Endothelial cell of umbilical vein (primary cell): ENCODE results near the gene CDCA3. TPM values are rescaled to one million over a fixed set of nuclear protein-coding genes. Genes with fewer than 3 reads are reported as not detected.

ENCODE experiments used
- BruUV-seq: library from RNA; stranded (reverse); fragments of 400-500 nt; replicated peaks from 2 replicates; lab custom pipeline; 2021; lab: Mats Ljungman, UMichigan
- CTCF ChIA-PET: fragments of 300-600, 350-600 bp; sonication (Branson Sonifier 250); formaldehyde crosslinking; loops from one replicate; lab custom pipeline; 2021; ENCODE audit warnings: antibody characterized with exemption, inconsistent platforms; lab: Charles Lee
- POLR2A ChIA-PET: fragments of 300-600, 350-600 bp; sonication (Branson Sonifier 250); formaldehyde crosslinking; loops from one replicate; lab custom pipeline; 2021; ENCODE audit warnings: antibody characterized with exemption, inconsistent platforms; lab: Charles Lee
- DNase-seq: peaks from one replicate; pipeline ENCODE4 v3.0.0-alpha.2; 2011; ENCODE audit warnings: low read depth, low spot score
- FAIRE-seq: peaks from 2 replicates; lab custom pipeline; 2011; peaks lifted over from hg19 to GRCh38; lab: Jason Lieb, UNC
- H2AFZ ChIP-seq: 2 replicates; pipeline ENCODE4 v1.6.0; 2012; ENCODE audit warnings: low read depth, low read length, control low read depth, inconsistent platforms
- H3K27ac ChIP-seq: 2 replicates; pipeline ENCODE4 v1.5.1; 2011; ENCODE audit warnings: low read depth, mild to moderate bottlenecking, control low read depth, low read length, moderate library complexity; ENCODE audit not compliant: insufficient read depth
- H3K27me3 ChIP-seq, 2 experiments: 2 replicates each; pipeline versions ENCODE4 v1.6.0 to v1.6.1; 2011; ENCODE audit warnings: low read length in 2 of 2, mixed read lengths in 1 of 2; ENCODE audit not compliant: control insufficient read depth in 2 of 2, insufficient read depth in 2 of 2
- H3K36me3 ChIP-seq, 2 experiments: 2 replicates in 1 of 2; 3 replicates in 1 of 2; pipeline ENCODE4 v1.5.1; 2011; ENCODE audit warnings: low read length in 2 of 2, mild to moderate bottlenecking in 1 of 2, moderate library complexity in 1 of 2; ENCODE audit not compliant: control insufficient read depth in 2 of 2, insufficient read depth in 2 of 2; ENCODE audit errors: extremely low read depth in 1 of 2
- H3K4me1 ChIP-seq: 3 replicates; pipeline ENCODE4 v1.5.1; 2011; ENCODE audit warnings: mild to moderate bottlenecking, low read length; ENCODE audit not compliant: control insufficient read depth, insufficient read depth; ENCODE audit errors: extremely low read depth
- H3K4me2 ChIP-seq: 2 replicates; pipeline ENCODE4 v1.6.1; 2011; ENCODE audit warnings: low read length, control low read depth, mixed read lengths; ENCODE audit not compliant: insufficient read depth
- H3K4me3 ChIP-seq, 3 experiments: fragments of 200-600 bp in 1 of 3; sonication (generic), shearing (Covaris generic) in 1 of 3; replicated peaks in 1 of 3; 2 replicates each; pipeline ENCODE4 v1.5.1; 2011 to 2016; ENCODE audit warnings: control low read depth in 3 of 3, low read length in 3 of 3, mild to moderate bottlenecking in 2 of 3, inconsistent platforms in 1 of 3, low read depth in 1 of 3, moderate library complexity in 1 of 3; ENCODE audit not compliant: insufficient read depth in 1 of 3
- H3K79me2 ChIP-seq: 2 replicates; pipeline ENCODE4 v1.6.0; 2012; ENCODE audit warnings: low read length, inconsistent platforms; ENCODE audit not compliant: control insufficient read depth, insufficient read depth
- H3K9ac ChIP-seq: replicated peaks from 2 replicates; pipeline ENCODE3; 2011; ENCODE audit warnings: low read length, control low read depth; ENCODE audit not compliant: insufficient read depth; ENCODE audit errors: extremely low read depth
- H3K9me1 ChIP-seq: replicated peaks from 3 replicates; pipeline ENCODE4 v1.6.0; 2011; ENCODE audit warnings: mild to moderate bottlenecking, low read length; ENCODE audit not compliant: control insufficient read depth, insufficient read depth; ENCODE audit errors: extremely low read depth
- H3K9me3 ChIP-seq: replicated peaks from 2 replicates; pipeline ENCODE4 v1.5.1; 2012; ENCODE audit warnings: low read length, inconsistent platforms; ENCODE audit not compliant: control insufficient read depth, insufficient read depth
- H4K20me1 ChIP-seq: replicated peaks from 2 replicates; pipeline ENCODE3; 2011; ENCODE audit warnings: mild to moderate bottlenecking, low read length; ENCODE audit not compliant: control insufficient read depth, insufficient read depth; ENCODE audit errors: extremely low read depth
- EZH2 ChIP-seq: IDR thresholded peaks from 2 replicates; pipeline ENCODE4 v1.6.1; 2012; ENCODE audit warnings: borderline replicate concordance, low read depth, mild to moderate bottlenecking, moderate library complexity, low read length, inconsistent platforms; ENCODE audit not compliant: severe bottlenecking
- FOS ChIP-seq: IDR thresholded peaks from 2 replicates; pipeline ENCODE4 v1.6.1; 2011; ENCODE audit warnings: mild to moderate bottlenecking, low read length, moderate library complexity, borderline replicate concordance; ENCODE audit not compliant: insufficient read depth
- GATA2 ChIP-seq: IDR thresholded peaks from 2 replicates; pipeline ENCODE4 v1.7.0; 2011; ENCODE audit warnings: low read depth, mild to moderate bottlenecking, moderate library complexity, mixed read lengths, low read length; ENCODE audit not compliant: insufficient read length, insufficient read depth
- JUN ChIP-seq: IDR thresholded peaks from 2 replicates; pipeline ENCODE4 v1.6.1; 2011; ENCODE audit warnings: borderline replicate concordance, low read depth; ENCODE audit not compliant: insufficient read length, insufficient read depth
- MYC ChIP-seq: IDR thresholded peaks from one replicate; pipeline ENCODE4 v1.6.1; 2011; ENCODE audit warnings: mild to moderate bottlenecking, low read depth, low read length
- POLR2A ChIP-seq: IDR thresholded peaks from 2 replicates; pipeline ENCODE4 v1.6.1; 2012; ENCODE audit warnings: low read depth, mild to moderate bottlenecking, control low read depth, low read length
- POLR2AphosphoS5 ChIP-seq: IDR thresholded peaks from 2 replicates; pipeline ENCODE4 v1.6.1; 2012; ENCODE audit warnings: low read depth, mild to moderate bottlenecking, control low read depth, low read length, moderate library complexity; ENCODE audit not compliant: insufficient read depth
- dilution Hi-C: fragments of 300-500 bp; cut with MboI; formaldehyde crosslinking; loops from one replicate; pipeline ENCODE4 v1.15.0; 2019; ENCODE audit warnings: low sequenced_read_pairs; ENCODE audit not compliant: extremely low pct_ligation_motif_present
- intact Hi-C: fragments of 100-400 bp; cut with micrococcal nuclease; formaldehyde crosslinking; loops from one replicate; pipeline ENCODE4 v1.10.0; 2022
- polyA plus RNA-seq, 4 experiments: library from polyadenylated mRNA; depleted of rRNA in 3 of 4; stranded (reverse) in 3 of 4; unstranded in 1 of 4; fragments of >200 nt; gene quantifications; 2 replicates each; pipeline versions ENCODE4 v1.2.1 to v1.2.3, GENCODE V29; 2011 to 2012; ENCODE audit warnings: missing spikeins in 1 of 4
- total RNA-seq: library from RNA; stranded (reverse); gene quantifications from 2 replicates; pipeline ENCODE4 v1.2.3, GENCODE V29; 2021
- TF ChIP-seq, protein P1 (sequence below), 2 donors: IDR thresholded peaks; 1 replicate in 1 of 2; 2 replicates in 1 of 2; pipeline ENCODE4 v1.5.1; 2011; ENCODE audit warnings: low read length in 2 of 2, mild to moderate bottlenecking in 2 of 2, moderate library complexity in 2 of 2, control low read depth in 1 of 2, inconsistent platforms in 1 of 2, low read depth in 1 of 2; ENCODE audit not compliant: insufficient read depth in 1 of 2; ENCODE audit errors: extremely low read depth in 1 of 2
- TF ChIP-seq, protein P2 (sequence below): IDR thresholded peaks from 2 replicates; pipeline ENCODE4 v1.6.1; 2011; ENCODE audit not compliant: insufficient read depth, insufficient read length

Gene CDCA3
- total and polyA plus RNA-seq, 2 donors (not counting 3 experiments of a cell fraction or from before 2014, with no cell fraction given) = 44.3 to 53.5 TPM

DNA sequence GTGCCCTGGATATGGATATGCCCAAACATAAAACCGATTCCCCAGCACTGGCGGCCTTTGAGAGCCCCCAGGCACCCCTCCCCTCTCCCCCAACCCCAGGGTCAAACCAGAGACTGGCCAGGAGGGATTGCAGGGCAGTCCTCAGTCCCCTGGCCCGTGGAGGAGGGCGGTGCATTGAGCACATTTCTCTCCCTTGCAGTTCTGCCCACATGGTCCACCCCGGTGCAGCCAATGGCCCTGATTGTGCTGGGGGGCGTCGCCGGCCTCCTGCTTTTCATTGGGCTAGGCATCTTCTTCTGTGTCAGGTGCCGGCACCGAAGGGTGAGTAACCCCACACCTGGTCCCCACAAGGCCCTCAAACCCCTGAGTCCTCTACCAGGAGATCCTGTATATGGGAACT is 32.9 kb downstream of the CDCA3 start:
- no peak overlapping the region for H3K9ac ChIP-seq
- no peaks in the 10 kb centered on the region for H3K36me3 ChIP-seq
- H3K79me2 ChIP-seq = no peaks in the 10 kb centered on the region
- H3K9me1 ChIP-seq = no peaks in the 10 kb centered on the region
- FAIRE-seq = no peak
- dilution Hi-C loops (no loop called here), intact Hi-C loops (no loop called here)
- H3K4me2 ChIP-seq = no peak overlapping the region
- no peak for DNase-seq
- ChIA-PET POLR2A (no interaction called here), CTCF (no interaction called here)
- H2AFZ ChIP-seq = no peak overlapping the region
- no peak overlapping the region for H3K4me3 ChIP-seq
- H4K20me1 ChIP-seq = no peaks in the 10 kb centered on the region
- H3K4me1 ChIP-seq = peaks cover 12% of the 10 kb centered on the region
- H3K9me3 ChIP-seq = no peaks in the 10 kb centered on the region
- no peak for TF ChIP-seq POLR2AphosphoS5
- TF ChIP-seq, protein P1, sequence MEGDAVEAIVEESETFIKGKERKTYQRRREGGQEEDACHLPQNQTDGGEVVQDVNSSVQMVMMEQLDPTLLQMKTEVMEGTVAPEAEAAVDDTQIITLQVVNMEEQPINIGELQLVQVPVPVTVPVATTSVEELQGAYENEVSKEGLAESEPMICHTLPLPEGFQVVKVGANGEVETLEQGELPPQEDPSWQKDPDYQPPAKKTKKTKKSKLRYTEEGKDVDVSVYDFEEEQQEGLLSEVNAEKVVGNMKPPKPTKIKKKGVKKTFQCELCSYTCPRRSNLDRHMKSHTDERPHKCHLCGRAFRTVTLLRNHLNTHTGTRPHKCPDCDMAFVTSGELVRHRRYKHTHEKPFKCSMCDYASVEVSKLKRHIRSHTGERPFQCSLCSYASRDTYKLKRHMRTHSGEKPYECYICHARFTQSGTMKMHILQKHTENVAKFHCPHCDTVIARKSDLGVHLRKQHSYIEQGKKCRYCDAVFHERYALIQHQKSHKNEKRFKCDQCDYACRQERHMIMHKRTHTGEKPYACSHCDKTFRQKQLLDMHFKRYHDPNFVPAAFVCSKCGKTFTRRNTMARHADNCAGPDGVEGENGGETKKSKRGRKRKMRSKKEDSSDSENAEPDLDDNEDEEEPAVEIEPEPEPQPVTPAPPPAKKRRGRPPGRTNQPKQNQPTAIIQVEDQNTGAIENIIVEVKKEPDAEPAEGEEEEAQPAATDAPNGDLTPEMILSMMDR (IDR thresholded peaks at IDR 0.05; ENCODE audit: extremely low read depth in 1 of 2, insufficient read depth in 1 of 2, low read depth in 1 of 2, low read length in 2 of 2) = no peak
- no peak for TF ChIP-seq GATA2
- TF ChIP-seq FOS = no peak
- no peak for TF ChIP-seq POLR2A
- no peak for TF ChIP-seq EZH2
- no peak for TF ChIP-seq MYC
- TF ChIP-seq, protein P2, sequence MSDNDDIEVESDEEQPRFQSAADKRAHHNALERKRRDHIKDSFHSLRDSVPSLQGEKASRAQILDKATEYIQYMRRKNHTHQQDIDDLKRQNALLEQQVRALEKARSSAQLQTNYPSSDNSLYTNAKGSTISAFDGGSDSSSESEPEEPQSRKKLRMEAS = no peak
- TF ChIP-seq JUN = no peak
- BruUV-seq = no TSS peak
- H3K27ac ChIP-seq = no peak overlapping the region
- H3K27me3 ChIP-seq = peaks cover 3 to 5% of the 10 kb centered on the region in 2 experiments
